ENCODE results near the gene RAPGEF1. TPM values are rescaled to one million over a fixed set of nuclear protein-coding genes. Genes with fewer than 3 reads are reported as not detected.
"Not testable (repeated sequence)": the region's sequence is repeated elsewhere in the genome, so short reads cannot be mapped to it uniquely, and the experiment has no call there.

Gene RAPGEF1
- polyA plus RNA-seq, 4 donors, result 38.3 to 43.0 (median 41.0) TPM

DNA sequence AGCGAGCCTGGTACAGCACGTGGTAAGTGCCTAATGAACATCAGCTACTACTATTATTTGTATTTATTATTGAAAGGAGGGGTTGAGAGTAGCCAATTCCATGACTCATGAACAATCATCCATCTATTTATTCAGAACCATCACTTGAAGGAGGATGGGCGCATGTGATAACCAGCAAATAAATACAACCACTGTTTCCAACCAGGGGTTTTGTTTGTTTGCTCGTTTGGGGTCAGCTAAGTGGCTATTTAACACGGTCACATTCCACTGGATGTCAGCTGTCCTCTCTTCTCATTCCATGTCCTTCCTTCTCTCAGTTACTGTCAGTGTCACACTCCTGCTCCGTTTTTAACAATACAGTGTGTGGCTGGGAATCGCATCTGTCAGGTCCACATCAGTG lies 8.6 kb downstream of the RAPGEF1 start:
- DNase-seq (ENCODE audit: low read depth in 4 of 4, low spot score in 3 of 4), result no peak

DNA sequence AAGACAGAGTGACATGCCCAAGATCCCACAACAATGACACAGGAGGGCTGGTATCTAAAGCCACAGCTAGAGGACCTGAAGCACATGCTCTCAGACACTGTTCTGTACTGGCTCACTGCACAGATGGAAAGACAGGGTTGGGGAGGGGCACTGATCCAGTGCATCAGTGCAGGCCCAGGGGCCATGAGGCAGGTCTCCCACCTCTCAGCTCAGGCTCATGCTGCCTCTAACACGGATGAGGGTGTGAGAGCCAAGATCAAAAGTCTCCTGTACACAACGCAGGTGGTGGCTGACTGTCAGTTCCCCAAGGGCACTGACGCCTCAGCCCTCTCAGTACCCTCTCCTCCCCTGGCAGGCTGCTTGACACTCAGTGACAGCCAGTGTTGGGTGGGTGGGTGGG lies 10.9 kb downstream of the RAPGEF1 start:
- no peak for DNase-seq (ENCODE audit: low read depth in 4 of 4, low spot score in 3 of 4)

DNA sequence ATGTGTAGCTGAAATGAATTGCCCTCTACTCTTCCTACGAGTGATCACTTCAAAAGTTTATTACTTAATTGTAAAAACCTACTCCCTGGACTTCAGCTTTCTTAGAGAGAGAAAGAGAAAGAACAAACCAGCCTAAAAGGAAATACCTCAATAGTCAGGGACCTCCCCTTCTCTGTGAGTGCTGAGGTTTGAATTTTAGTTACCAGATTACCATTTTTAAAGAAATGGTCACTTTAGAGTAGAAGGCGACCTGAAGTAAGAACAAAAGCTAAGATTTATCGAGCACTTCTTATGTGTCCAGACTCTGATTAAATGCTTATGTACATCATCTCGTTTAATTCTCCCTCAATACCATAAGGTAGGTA lies 11.3 kb downstream of the RAPGEF1 start:
- DNase-seq (ENCODE audit: low read depth in 4 of 4, low spot score in 3 of 4), result no peak

DNA sequence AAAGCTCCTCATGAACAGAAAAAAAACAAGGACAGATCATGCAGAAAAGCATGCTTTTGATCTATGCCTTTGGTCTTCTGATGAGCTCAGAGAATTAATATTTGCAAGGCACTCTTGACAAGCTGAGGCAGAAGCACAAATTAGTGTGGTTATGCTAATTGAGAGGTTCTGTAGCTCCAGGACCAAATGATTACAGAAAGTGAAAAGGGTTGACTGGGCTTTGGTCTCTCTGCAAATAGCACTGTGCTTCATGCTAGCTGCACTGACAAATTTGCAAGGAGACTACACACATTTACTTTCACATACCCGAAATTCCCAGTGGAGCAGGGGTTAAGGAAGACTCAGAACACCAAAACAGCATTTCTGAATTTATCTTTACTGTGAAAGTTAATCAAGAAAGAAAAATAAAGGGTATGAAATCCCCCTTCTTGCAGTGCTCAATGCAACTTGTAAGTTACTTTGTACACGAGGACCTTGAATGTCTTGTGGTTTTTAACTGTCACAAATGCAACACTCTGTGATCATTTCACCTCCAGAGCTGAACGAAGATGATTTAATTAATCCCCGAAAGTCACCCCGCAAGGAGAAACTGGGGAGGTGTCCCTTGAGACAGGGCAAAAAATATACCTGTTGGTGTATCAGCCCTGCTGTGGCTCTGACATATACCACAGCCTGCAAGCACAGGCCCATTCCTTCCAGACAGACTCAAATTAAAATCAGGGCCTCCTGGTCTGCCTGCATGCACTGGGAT lies 11.9 kb downstream of the RAPGEF1 start:
- no peak for DNase-seq (ENCODE audit: low read depth in 4 of 4, low spot score in 3 of 4)

DNA sequence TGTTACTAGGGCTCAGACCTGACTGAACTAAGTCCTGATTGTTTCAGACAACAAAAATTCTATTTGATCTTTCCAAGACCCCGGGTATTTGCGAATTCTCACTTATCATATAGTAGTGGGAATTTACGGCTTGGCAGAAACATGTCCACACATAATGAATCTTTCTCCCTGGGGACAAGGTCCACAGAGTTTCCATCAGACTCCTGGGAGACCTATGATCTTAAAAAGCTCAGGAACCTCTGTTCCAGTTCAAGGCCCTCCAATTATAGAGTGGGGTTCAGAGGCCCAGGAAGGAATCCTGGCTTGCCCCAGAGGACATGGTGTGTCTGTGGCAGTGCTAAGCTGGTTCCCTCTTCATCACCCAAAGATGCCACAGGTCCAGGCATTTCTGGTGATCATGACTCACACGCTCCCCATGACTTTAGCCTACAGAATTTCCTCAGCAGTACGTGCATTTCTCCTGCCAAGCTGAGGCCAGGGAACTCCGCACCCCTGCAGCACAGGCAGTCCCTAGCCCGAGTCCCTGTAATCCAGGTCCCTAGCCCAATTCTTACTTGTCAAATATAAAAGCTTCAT lies 12.6 kb downstream of the RAPGEF1 start:
- DNase-seq (ENCODE audit: low read depth in 4 of 4, low spot score in 3 of 4), result no peak

DNA sequence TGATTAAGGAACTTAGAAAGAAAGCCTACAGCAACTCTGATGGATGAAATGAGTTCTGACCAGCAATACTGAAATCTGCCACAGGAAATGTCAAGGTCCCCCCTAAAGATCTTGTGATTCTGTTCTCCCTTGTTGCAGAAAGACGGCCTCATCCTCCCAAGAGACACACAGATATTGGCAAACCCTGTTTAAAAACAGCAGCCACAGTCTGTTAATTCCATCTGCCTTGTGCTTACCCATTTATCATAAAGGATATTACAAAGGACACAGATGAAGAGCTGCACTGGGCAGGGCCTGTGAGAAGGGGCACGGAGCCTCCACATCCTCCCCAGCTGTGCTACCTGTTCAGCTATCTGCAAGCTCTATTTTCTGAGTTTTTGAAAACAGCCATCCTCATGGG lies 15.2 kb downstream of the RAPGEF1 start:
- no peak for DNase-seq (ENCODE audit: low read depth in 4 of 4, low spot score in 3 of 4)

DNA sequence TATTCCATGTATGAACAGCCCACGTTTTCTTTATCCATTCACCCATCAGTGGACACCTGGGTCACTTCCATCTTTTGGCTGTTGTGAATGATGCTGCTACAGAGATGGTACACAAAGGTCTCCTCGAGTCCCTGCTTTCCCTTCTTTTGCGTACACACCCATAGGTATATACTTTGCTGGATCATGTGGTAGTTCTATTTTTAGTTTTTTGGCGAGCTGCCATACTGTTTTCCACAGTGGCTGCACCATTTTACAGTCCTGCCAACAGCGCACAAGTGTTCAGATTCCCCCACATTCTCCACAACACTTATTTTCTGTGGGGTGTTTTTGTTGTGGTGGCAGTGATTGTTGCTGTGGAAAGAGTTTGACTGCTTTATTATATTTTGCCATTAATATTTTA lies 16.2 kb downstream of the RAPGEF1 start:
- no peak for DNase-seq (ENCODE audit: low read depth in 4 of 4, low spot score in 3 of 4)

DNA sequence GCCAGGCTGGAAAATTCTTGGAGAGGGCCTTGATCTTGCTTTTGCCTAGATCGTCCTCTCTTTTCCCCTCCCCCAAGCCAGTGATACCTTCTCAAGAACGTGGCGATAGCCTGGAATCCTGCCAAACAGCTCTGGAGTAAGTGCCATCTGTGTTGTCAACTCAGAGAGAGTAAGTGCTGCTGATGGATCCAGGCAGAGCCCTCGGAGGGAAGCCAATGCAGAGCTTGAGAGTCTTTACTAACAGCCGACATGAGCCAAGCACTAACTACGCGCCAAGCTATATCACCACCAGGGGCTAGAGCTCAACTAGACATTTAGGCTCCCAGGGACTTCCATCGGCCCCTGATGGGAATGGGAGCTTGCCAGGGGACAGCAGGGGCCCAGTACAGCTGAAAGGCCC lies 17.6 kb downstream of the RAPGEF1 start:
- no peak for DNase-seq (ENCODE audit: low read depth in 4 of 4, low spot score in 3 of 4)

DNA sequence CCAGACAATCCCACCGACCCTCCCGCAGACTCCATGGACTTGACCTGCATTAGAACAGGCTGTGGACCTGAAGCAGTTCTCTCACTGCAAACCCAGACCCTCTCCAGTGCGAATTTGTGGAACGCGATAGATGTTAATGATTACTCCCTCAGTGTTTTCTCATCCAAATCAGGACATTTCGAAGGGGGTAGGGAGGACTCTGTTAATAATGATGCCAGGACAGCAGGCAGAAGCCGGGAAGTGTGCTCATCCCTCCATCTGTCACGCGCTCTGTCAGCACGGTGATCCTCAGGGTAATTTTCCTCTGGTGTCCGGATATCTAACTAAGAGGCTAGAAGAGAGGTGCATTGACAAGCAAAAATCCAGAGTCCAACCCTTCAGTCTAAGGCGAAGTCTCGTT lies 18.8 kb downstream of the RAPGEF1 start:
- DNase-seq (ENCODE audit: low read depth in 4 of 4, low spot score in 3 of 4), result no peak

DNA sequence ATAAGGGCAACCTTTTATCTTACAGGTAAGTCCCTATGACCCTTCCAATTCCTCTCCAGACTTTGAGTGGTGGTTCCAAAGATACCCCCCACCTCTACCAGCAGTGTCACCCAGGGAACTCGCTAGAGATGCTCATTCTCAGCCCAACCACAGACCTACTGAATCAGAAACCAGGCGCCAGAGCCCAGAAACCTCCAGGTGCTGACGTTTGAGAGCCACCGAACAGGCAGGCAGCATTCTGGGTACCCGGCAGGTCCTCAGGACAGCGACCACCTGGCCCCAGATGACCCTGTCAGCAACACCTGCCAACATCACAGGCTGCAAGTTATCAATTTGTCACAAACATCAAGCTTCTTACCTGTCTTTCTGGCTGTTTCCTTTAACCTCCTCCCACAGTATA lies 19.5 kb downstream of the RAPGEF1 start:
- no peak for DNase-seq (ENCODE audit: low read depth in 4 of 4, low spot score in 3 of 4)

DNA sequence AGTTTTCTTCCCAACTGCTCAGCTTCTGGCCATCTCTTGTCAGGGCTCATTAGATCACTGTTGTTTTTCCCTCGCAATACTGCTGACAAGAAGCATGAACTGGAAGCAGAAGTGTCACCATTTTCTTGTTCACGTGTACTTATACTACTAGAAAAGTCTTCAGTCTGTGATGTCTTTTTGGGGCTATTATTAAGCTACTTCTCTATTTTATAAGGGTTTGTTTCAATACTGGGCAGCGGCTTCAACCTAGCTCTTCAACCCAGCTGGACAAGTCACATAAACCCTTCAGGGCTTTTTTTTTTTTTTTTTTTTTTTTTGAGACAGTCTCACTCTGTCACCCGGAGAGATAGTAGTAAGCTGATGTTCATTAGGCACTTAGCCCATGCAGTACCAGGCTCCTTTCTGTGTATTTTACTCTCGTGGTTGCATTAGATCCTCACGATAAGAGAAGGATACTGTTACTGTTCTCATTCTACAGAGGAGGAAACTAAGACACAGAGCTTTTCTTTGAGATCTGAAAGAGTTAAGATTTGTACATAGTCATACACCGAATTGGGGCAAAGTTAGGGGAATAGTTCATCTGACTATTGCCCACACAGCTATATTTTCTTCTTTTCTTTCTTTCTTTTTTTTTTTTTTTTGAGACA lies 20.5 kb downstream of the RAPGEF1 start:
- DNase-seq (ENCODE audit: low read depth in 4 of 4, low spot score in 3 of 4), result no peak

DNA sequence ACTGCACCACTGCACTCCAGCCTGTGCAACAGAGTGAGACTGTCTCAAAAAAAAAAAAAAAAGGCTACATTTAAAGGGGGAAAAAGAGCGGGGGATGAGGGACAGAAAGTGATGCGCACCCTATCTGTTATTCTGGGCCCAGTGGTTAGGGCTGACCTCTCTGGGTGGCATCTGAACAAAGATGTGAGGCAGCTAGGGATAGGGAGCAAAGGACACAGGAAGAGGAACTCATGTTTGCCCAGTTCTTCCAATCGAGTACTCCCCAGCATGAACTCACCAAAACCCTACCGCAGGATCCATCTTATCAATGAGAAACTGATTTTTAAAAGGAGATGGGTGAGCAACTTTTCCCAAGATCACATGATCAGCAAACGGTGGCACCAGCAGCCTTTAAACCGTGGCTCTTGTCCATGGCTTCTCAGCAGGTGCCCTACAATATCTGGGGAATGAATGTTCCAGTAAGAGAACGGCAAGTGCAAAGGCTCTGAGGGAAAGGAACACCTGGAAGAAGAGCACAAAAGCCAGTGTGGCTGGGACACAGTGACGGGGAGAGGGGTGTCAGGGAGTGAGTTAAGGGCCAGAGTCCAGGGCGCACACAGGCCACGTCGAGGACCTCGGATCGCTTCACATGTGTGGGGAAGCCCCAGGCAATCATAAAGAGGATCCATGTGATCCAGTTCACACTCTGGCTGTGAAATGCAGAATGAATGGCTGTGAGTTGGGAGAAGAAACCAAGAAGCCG lies 22.0 kb downstream of the RAPGEF1 start:
- DNase-seq (ENCODE audit: low read depth in 4 of 4, low spot score in 3 of 4), result no peak

DNA sequence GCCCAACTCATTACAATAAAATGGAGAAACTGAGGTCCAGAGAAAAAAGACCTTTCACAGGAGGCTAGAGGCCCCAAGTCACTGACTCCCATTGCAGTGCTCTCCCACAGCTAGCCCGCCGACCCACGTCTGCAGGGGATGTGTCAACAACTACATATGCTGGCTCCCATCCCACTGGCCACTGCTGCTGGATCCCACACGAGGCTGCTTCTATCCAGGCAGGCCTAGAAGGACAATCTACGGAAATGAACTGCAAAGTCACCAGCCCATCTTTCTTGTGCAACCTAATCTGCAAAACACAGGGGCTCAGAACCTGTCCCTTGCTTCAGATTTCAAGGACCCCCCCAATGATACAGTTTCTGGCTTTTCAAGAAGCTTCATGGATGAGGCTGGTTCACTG lies 24.0 kb downstream of the RAPGEF1 start:
- no peak for DNase-seq (ENCODE audit: low read depth in 4 of 4, low spot score in 3 of 4)

DNA sequence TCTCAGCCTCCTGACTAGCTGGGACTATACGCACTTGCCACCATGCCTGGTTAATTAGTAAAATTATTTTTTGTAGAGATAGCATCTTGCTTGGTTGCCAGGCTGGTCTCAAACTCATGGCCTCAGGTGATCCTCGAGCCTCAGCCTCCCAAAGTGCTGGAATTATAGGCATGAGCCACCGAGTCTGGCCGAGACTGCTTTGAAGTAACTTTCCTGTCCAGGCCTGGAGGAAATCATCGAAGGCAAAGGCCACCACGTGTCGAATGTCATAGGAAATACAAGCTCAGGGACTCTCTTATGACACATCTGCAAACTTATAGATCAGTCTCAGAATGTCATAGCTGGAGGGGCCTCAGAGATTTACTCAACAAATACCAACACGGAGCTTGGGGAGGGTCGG lies 25.1 kb downstream of the RAPGEF1 start:
- no peak for DNase-seq (ENCODE audit: low read depth in 4 of 4, low spot score in 3 of 4)

DNA sequence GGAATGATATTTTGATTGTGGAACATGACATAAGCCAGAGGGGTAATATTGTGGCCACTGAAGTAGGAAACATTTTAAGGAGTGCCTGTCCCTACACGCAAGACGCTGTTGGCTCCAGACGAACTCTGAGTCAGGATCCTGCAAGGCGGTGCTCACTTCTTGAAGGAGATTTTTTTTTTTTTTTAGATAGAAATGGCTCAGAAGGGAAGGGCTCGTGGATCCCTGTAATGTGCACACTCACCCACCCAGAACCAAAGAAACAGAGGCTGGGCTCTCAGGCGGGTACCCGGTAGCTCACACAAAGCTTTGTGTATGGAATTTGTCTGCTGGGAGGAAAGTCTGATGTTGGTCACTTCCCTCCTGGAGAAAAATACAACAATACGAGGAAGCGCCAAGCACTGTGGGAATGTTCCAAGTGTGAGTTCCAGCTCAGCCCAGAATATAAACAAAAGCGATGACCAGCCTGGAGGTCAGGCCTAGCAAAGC lies 25.7 kb downstream of the RAPGEF1 start:
- no peak for DNase-seq (ENCODE audit: low read depth in 4 of 4, low spot score in 3 of 4)

DNA sequence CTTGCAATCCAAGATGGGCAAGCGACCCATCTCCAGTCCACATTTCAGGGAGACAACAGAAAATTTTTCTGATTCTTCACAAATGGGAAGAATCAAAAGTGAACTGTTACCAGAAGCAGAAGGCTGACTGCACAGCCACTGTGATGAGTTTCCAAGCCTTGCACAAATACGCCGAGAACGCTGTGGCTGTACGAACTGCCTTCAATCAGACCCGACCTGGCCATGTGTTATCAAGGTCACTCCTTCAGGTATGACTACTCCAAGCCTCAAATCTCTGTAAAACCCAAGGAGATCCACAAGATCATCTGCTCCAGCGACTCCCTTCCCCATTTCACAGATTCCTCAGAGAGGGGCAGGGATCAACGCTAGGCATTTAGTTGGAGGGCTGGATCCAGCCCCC lies 26.9 kb downstream of the RAPGEF1 start:
- DNase-seq (ENCODE audit: low read depth in 4 of 4, low spot score in 3 of 4), result no peak

DNA sequence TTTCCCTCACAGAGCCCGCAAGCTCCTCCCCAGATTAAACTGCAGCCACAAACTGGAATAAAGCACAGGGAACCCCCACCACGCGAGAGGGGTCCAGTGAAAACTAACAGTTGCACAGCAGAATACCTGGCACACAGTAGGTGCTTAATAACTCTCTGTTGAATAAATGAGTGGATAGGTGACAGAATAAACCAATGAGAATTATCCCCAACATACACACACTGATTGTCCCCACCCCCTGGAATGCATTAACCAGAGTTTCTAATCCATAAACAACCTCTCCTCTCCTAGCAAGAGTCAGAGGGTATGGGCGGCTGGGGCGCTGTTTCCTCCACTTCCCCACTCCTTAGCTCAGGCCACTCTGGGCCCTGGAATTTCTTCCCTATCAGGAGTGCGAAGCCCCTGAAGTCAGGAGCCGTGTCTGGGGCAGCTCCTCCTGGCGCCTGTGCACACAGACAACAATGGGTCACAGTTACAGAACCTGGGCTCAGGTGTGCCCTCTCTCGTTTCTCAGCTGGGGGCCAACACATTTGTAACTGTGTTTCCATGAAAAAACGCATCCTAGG lies 27.6 kb downstream of the RAPGEF1 start:
- no peak for DNase-seq (ENCODE audit: low read depth in 4 of 4, low spot score in 3 of 4)

DNA sequence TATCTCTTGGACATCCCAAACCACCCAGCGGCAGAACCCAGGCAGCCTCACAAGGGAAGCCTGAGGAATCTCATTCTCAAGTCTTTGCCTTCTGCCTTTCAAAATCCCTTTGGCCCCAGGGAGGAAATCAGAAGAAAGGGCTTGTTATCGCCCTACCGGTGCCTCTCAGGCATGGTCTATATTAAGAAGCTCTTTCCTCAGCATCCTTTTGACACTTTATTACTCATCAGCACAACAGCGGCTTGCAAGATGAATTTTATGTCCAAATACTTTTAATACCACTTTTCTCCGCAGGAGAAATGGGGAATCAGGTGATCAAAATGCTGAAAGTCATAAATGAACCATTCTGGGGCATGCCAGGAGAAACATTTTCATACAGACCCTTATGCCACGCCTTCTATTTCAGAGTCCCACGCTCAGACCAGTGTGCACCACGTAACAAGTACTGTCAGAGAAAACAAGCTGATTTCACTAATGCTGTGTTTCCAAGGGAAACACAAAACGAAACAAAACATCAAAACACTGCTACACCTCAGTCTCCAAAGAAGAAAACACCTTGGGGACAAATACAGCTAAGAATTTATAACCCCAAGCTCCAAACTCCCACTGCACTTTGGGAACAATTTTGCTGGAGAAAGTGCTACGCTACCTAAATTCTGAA lies 30.0 kb downstream of the RAPGEF1 start:
- no peak for DNase-seq (ENCODE audit: low read depth in 4 of 4, low spot score in 3 of 4)

DNA sequence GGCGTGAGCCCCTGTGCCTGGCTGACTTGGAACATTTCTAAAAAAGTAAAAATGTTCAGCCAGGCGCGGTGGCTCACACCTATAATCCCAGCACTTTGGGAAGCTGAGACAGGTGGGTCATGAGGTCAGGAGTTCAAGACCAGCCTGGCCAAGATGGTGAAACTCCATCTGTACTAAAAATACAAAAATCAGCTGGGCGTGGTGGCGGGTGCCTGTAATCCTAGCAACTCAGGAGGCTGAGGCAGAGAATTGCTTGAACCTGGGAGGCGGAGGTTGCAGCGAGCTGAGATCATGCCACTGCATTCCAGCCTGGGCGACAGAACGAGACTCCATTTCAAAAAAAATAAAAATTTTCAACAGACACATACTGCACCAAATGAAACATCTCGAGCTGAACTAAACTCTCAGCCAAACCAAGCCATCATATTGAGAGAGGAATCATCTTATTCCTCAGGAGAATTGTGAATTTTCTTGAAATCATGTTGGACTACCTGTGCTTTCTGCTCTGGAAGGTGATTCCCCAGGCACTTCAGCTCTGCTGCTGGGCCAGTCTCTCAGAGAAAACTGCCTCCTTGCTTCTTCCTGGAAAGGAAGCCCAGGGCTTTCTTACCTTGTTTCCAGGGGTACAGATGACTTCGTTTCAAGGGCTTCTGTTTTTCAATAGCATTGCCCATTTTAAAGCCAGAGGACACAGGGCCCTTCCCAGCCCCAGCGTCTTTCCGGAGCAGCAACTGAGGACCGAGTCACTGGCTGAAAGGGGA lies 30.7 kb downstream of the RAPGEF1 start:
- DNase-seq (ENCODE audit: low read depth in 4 of 4, low spot score in 3 of 4), result not testable (repeated sequence)

All from right renal pelvis (tissue), 4 donors.